Occipital lobe (tissue), 2 donors: ENCODE data around the gene VAMP4. TPM values are rescaled to one million over a fixed set of nuclear protein-coding genes. Genes with fewer than 3 reads are reported as not detected.
"Not testable (repeated sequence)": the region's sequence is repeated elsewhere in the genome, so short reads cannot be mapped to it uniquely, and the experiment has no call there.

Source experiments
- DNase-seq: peaks from one replicate; lab custom pipeline; 2025; lab: John Stamatoyannopoulos, UW
- total RNA-seq: library from RNA; depleted of rRNA; stranded (reverse); fragments of >200 nt; gene quantifications from one replicate; pipeline ENCODE4 v1.2.3, GENCODE V29; 2014

The VAMP4 gene
- total RNA-seq, 1 donor from 2014 or later = 22.3 TPM

- DNase-seq = no peak
Observed at GRCh38 chr1:171751221-171751620, 9.4 kb upstream of the VAMP4 start.

- no peak for DNase-seq
Observed at GRCh38 chr1:171748651-171749050, 6.8 kb upstream of the VAMP4 start.

- no peak for DNase-seq
Observed at GRCh38 chr1:171744986-171745385, 3.1 kb upstream of the VAMP4 start.

- no peak for DNase-seq
Observed at GRCh38 chr1:171743081-171743870, 1.4 kb upstream of the VAMP4 start.

- DNase-seq = peak; percentile 55
Observed at GRCh38 chr1:171742577-171742922, 685 bp upstream of the VAMP4 start.

GRCh38 chr1:171740987-171741871, 636 bp downstream of the VAMP4 start:
- no peak for DNase-seq

DNA sequence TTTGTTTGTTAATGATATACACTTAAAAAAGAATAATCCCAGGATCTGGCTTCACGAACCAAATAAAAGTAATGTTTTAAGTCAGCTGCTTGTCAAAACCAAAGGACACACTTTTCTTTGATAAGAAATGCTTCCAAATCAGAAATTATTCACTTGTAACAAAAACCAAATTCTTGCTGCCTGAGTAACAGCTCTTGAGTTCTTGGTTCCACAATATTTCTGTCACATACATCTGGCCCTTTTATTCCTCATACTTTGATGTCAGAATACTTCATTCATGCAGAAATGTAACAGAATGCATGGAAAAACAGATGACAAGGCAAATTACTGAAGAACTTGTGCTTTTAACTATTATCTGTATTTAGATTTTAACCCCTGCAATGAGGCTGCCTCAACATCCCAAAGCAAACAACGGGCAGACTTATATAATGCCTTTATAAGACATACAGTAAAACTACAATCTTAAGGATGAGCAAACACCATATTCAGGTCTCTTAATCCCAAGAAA, 1.5 kb downstream of the VAMP4 start:
- no peak for DNase-seq

DNA sequence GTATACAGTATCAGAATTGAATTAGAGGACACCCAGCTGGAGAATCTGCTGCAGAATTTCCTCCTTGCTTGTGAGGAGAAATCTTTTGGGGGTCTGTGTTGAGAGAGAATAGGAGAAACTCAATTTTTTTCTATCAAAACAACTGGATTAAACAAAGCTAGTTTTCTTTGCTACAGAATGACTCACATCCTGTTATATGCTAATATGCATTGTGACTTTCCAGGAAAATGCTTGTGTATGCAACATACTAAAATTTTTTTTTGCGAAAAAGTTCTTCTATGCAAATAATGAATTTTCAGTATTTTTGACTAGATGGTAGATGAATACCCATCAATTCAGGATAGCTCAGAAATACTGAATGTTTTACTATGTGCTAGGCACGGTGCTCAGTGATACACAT, 2.2 kb downstream of the VAMP4 start:
- DNase-seq = no peak

- DNase-seq = no peak
Observed at GRCh38 chr1:171738911-171739310, 3.0 kb downstream of the VAMP4 start.

DNA sequence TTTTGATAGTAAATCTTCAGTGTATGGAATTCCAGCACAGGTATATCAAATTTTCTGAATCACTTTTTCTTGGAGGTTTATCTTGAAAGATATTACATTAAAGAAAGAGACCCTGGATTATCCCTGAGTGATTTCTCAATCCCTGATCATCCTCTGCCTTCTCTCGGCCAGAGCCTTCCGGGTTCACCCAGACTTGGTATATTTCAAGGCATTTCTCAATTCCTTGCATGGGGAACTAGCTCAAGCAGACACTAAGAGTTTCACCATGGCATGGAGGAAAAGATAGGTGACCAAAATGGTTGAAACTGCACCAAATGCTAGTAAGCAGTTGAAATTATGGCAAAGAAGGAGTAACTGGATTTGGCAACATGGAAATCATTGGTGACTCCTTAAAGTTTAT, 5.7 kb downstream of the VAMP4 start:
- DNase-seq = no peak

- DNase-seq = no peak
Observed at GRCh38 chr1:171730052-171730451, 11.8 kb downstream of the VAMP4 start.

GRCh38 chr1:171727778-171728177, 14.1 kb downstream of the VAMP4 start:
- no peak for DNase-seq

- DNase-seq = not testable (repeated sequence)
Observed at GRCh38 chr1:171723180-171723579, 18.7 kb downstream of the VAMP4 start.

DNA sequence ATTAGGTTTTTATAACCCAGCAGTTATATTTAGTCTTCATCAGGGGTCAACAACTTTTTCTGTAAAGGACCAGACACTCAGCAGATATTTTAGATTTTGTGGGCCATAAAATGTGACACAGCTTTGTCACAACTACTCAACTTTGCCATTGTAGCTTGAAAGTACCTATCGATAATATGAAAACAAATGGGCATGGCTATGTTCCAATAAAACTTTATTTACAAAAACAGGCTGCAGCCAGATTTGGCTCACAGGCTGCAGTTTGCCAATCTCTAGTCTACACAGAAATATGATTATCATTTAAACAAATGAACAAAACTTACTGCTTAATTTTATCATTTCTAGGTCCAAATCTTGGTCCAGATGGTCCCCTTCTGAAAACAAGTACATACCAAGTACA, 23.0 kb downstream of the VAMP4 start:
- DNase-seq = no peak

- DNase-seq = no peak
Observed at GRCh38 chr1:171718216-171718615, 23.6 kb downstream of the VAMP4 start.

DNA sequence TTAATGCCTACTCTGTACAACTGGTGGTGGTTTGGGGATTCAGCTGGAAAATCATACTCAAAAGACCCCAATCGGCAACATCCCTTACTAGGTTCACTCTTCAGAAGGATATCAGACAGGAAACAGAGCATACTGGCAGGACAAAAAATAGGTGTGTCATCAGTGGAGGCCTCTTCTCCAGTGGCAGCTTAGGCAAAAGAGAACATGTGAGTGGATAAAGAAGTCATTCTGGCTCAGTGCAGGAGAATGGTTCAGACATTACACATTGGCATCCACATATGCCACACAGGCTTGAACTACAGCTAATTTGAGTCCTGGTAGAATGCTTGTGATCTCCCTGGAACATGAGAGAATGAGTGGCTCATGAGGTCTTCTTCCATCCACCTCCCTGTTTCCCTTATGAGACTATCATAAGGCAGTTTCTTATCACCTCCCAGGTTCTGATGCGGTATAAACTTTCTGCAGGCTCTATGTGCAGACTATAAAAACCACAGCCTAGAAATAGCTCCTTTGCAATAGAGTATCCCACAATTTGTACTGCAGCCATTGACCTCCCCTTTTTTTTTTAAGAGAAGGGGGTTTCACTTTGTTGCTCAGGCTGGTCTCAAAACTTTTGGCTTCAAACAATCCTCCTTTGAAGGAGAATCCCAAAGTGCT, 24.7 kb downstream of the VAMP4 start:
- DNase-seq = no peak

- DNase-seq = no peak
Observed at GRCh38 chr1:171716616-171717015, 25.2 kb downstream of the VAMP4 start.

- DNase-seq = no peak
Observed at GRCh38 chr1:171715813-171716251, 26.0 kb downstream of the VAMP4 start.

- no peak for DNase-seq
Observed at GRCh38 chr1:171712341-171712740, 29.5 kb downstream of the VAMP4 start.

- no peak for DNase-seq
Observed at GRCh38 chr1:171711643-171712042, 30.2 kb downstream of the VAMP4 start.

GRCh38 chr1:171707583-171707982, 34.3 kb downstream of the VAMP4 start:
- DNase-seq = no peak

DNA sequence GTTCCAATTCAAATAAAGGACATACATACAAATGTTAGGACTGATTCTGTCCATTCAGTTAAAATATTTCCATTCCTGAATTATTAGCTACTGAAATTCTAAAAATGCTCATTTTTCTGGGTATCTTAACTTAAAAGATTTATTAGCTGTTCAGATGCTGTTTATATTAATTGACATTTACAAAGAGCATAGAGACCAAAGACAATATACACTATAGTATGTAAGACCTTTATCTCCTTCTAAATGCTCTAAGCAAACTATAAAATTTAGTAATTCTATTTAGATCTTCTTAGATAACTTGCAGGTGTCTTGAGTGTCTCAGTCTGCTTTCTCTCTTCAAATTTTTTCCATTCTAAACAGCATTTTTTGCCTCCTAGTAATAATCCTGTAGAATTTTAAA, 39.3 kb downstream of the VAMP4 start:
- no peak for DNase-seq
